ENCODE measurements around the gene TPRG1. TPM values are rescaled to one million over a fixed set of nuclear protein-coding genes. Genes with fewer than 3 reads are reported as not detected.

Gene TPRG1
- total and polyA plus RNA-seq, 7 donors, result 0.78 to 24.5 (median 9.9) TPM

- H3K9me3 ChIP-seq, result no peaks in the 10 kb centered on the region
- H3K4me1 ChIP-seq, result peaks cover 34% of the 10 kb centered on the region
- H3K4me3 ChIP-seq, result no peak overlapping the region
- no peak for DNase-seq
- ATAC-seq, result no peak
- intact Hi-C loops (cut with DNase I), result loop anchor here in 1 of 2 donors (2.0 kb wide), 1 partner anchor 32 kb away; no protein-coding TSS in a partner anchor
- H3K27me3 ChIP-seq (ENCODE audit: insufficient read depth in 3 of 3, low read length in 2 of 3), result no peaks in the 10 kb centered on the region
- H3K27ac ChIP-seq, result no peak overlapping the region
- whole genome bisulfite sequencing, 3 donors, result 82 to 85% (median 84%) methylated on average over 4 of the region's 4 CpGs
- H3K36me3 ChIP-seq (ENCODE audit: insufficient read depth in 1 of 2, low read depth in 1 of 2), result no peaks in the 10 kb centered on the region
- no peak for TF ChIP-seq CTCF (IDR thresholded peaks at IDR 0.05)
Measured at GRCh38 chr3:189368384-189368783, 196.6 kb downstream of the TPRG1 start.

- intact Hi-C loops (cut with DNase I), result loop anchor here in 1 of 2 donors (2.0 kb wide), 1 partner anchor 31 kb away; no protein-coding TSS in a partner anchor
- no peak for TF ChIP-seq CTCF (IDR thresholded peaks at IDR 0.05)
- WGBS, 3 donors, result 87 to 92% (median 89%) methylated on average over 5 of the region's 5 CpGs
- no peaks in the 10 kb centered on the region for H3K9me3 ChIP-seq
- peaks cover 25% of the 10 kb centered on the region for H3K4me1 ChIP-seq
- no peak overlapping the region for H3K27ac ChIP-seq
- no peaks in the 10 kb centered on the region for H3K36me3 ChIP-seq (ENCODE audit: insufficient read depth in 1 of 2, low read depth in 1 of 2)
- no peaks in the 10 kb centered on the region for H3K27me3 ChIP-seq (ENCODE audit: insufficient read depth in 3 of 3, low read length in 2 of 3)
- ATAC-seq, result no peak
- no peak for DNase-seq
- no peak overlapping the region for H3K4me3 ChIP-seq
Measured at GRCh38 chr3:189369636-189370035, 197.9 kb downstream of the TPRG1 start.

- no peak overlapping the region for H3K4me3 ChIP-seq
- intact Hi-C loops (cut with DNase I), result no loop called here
- H3K27ac ChIP-seq, result no peak overlapping the region
- no peaks in the 10 kb centered on the region for H3K27me3 ChIP-seq (ENCODE audit: insufficient read depth in 3 of 3, low read length in 2 of 3)
- H3K9me3 ChIP-seq, result peaks cover 2% of the 10 kb centered on the region
- 13 to 24% (median 20%) methylated on average over 3 of the region's 3 CpGs for WGBS, 3 donors
- no peak for ATAC-seq
- no peak for DNase-seq
- no peak for TF ChIP-seq CTCF (IDR thresholded peaks at IDR 0.05)
- no peaks in the 10 kb centered on the region for H3K36me3 ChIP-seq (ENCODE audit: insufficient read depth in 1 of 2, low read depth in 1 of 2)
- H3K4me1 ChIP-seq, result peaks cover 4% of the 10 kb centered on the region
Measured at GRCh38 chr3:189372243-189372642, 200.5 kb downstream of the TPRG1 start.
